ENCODE data around the gene RSAD1. TPM values are rescaled to one million over a fixed set of nuclear protein-coding genes. Genes with fewer than 3 reads are reported as not detected.

RSAD1 gene
- total and polyA plus RNA-seq, 11 donors: 30.9 to 50.0 (median 42.8) TPM

- no peaks in the 10 kb centered on the region for H3K9me3 ChIP-seq
- DNase-seq: no peak
- no peak overlapping the region for H3K27ac ChIP-seq
- intact Hi-C loops (cut with DNase I): no loop called here
- WGBS, 4 donors: 64 to 87% (median 77%) methylated on average over 10 to 13 of the region's 13 CpGs
- no peak for ATAC-seq
- H3K36me3 ChIP-seq: no peaks in the 10 kb centered on the region
- H3K27me3 ChIP-seq: peaks cover 7 to 23% (median 17%) of the 10 kb centered on the region in 9 donors
- no peak overlapping the region for H3K4me3 ChIP-seq
- H3K4me1 ChIP-seq: peaks cover 0 to 16% (median 11%) of the 10 kb centered on the region in 12 donors
- no peak for TF ChIP-seq POLR2A (IDR thresholded peaks at IDR 0.05)
Measured at GRCh38 chr17:50467855-50468303, 10.8 kb upstream of the RSAD1 start.

GRCh38 chr17:50468304-50469207 is 10.1 kb upstream of the RSAD1 start, which contains the start of gene CHAD:
CHAD (minus strand) TSS chr17:50468880; CDS start chr17:50468813, 67 bp downstream.
- intact Hi-C loops (cut with DNase I): no loop called here

GRCh38 chr17:50469208-50469605 is 9.5 kb upstream of the RSAD1 start:
- intact Hi-C loops (cut with DNase I): no loop called here
- H3K4me3 ChIP-seq: peak overlapping the region in 10 of 12 donors; percentile 13 to 54 (median 41)
- H3K27ac ChIP-seq: no peak overlapping the region
- peaks cover 0 to 16% (median 11%) of the 10 kb centered on the region in 12 donors for H3K4me1 ChIP-seq
- ATAC-seq (peak in 1 of 4 donors; percentile 42), DNase-seq (no peak)
- H3K9me3 ChIP-seq: no peaks in the 10 kb centered on the region
- TF ChIP-seq POLR2A (IDR thresholded peaks at IDR 0.05): no peak
- no peak for TF ChIP-seq CTCF (IDR thresholded peaks at IDR 0.05)
- H3K36me3 ChIP-seq: peaks cover 0 to 6% (median 0%) of the 10 kb centered on the region in 9 donors
- 9 to 25% (median 14%) methylated on average over 29 to 37 of the region's 37 CpGs for WGBS, 4 donors
- H3K27me3 ChIP-seq: peaks cover 7 to 23% (median 17%) of the 10 kb centered on the region in 9 donors

More at GRCh38 chr17:50468304-50469207, 10.1 kb upstream of the RSAD1 start, which contains the start of gene CHAD:
- Histone ChIP-seq H3K9me3 (no peaks in the 10 kb centered on the region), H3K36me3 (no peaks in the 10 kb centered on the region), H3K4me3 (peak within 1 kb of the TSS in 11 of 12 donors; percentile 10 to 54 (median 40)), H3K27ac (no peak within 1 kb of the TSS), H3K27me3 (peaks cover 7 to 23% (median 17%) of the 10 kb centered on the region in 9 donors), H3K4me1 (peaks cover 0 to 16% (median 11%) of the 10 kb centered on the region in 12 donors)
- TF ChIP-seq POLR2A (IDR thresholded peaks at IDR 0.05): no peak
- TF ChIP-seq CTCF (IDR thresholded peaks at IDR 0.05): no peak
- whole genome bisulfite sequencing, 4 donors: 23 to 56% (median 32%) methylated on average over 30 to 71 of the region's 71 CpGs
- ATAC-seq (peak in 3 of 4 donors; percentile 13 to 61 (median 34)), DNase-seq (no peak)

GRCh38 chr17:50469671-50470305 is 8.9 kb upstream of the RSAD1 start:
- peaks cover 0 to 8% (median 0%) of the 10 kb centered on the region in 9 donors for H3K36me3 ChIP-seq
- intact Hi-C loops (cut with DNase I): loop anchor here in 4 of 10 donors (10.0 kb wide), 4 partner anchors 45 to 105 kb away; partner anchors contain the start of genes ACSF2 (in 1 of the 4), EME1 (in 1 of the 4) and MRPL27 (in 1 of the 4)

More at GRCh38 chr17:50469671-50470305, 8.9 kb upstream of the RSAD1 start:
- Histone ChIP-seq H3K4me3 (no peak overlapping the region), H3K27me3 (peaks cover 7 to 23% (median 17%) of the 10 kb centered on the region in 9 donors), H3K4me1 (peaks cover 0 to 16% (median 11%) of the 10 kb centered on the region in 12 donors), H3K27ac (no peak overlapping the region), H3K9me3 (no peaks in the 10 kb centered on the region)
- 74 to 83% (median 77%) methylated on average over 14 to 19 of the region's 19 CpGs for WGBS, 4 donors
- TF ChIP-seq CTCF (IDR thresholded peaks at IDR 0.05) (no peak), POLR2A (IDR thresholded peaks at IDR 0.05) (no peak)
- DNase-seq: no peak
- no peak for ATAC-seq

All from heart left ventricle (tissue), 16 donors.